Posterior vena cava (tissue), 2 donors: ENCODE results near the gene DEPDC1. TPM values are rescaled to one million over a fixed set of nuclear protein-coding genes. Genes with fewer than 3 reads are reported as not detected.
A peak's percentile ranks its signal among the peaks of the same experiment; 100 is the strongest.
"Not testable (repeated sequence)": the region's sequence is repeated elsewhere in the genome, so short reads cannot be mapped to it uniquely, and the experiment has no call there.

Experiments used
- DNase-seq: peaks from one replicate; pipeline ENCODE4 v3.0.0-alpha.2; 2020; ENCODE audit warnings: low spot score
- intact Hi-C, 2 donors: fragments of 100-400 bp; cut with DNase I; formaldehyde crosslinking; loops; one replicate each; pipeline versions ENCODE4 v1.14.1 to v1.14.2; 2022 to 2023
- long read RNA-seq, 2 donors: library from polyadenylated mRNA; unstranded; transcript quantifications; one replicate each; pipeline ENCODE4 v2.0.0, GENCODE V29; 2020 to 2021
- total RNA-seq, 2 donors: library from RNA; stranded (reverse); fragmentation: NEBNext Ultra II Directional; extraction: Animal tissue kit (Norgen Biotek cat#: 25700); gene quantifications; one replicate each; pipeline ENCODE4 v1.2.1, GENCODE V29; 2021
- donor health status: DM: yes; HTN: yes; CAD: no.
- donor health status: DM: yes; HTN: yes; CAD: no.

The DEPDC1 gene, protein sequence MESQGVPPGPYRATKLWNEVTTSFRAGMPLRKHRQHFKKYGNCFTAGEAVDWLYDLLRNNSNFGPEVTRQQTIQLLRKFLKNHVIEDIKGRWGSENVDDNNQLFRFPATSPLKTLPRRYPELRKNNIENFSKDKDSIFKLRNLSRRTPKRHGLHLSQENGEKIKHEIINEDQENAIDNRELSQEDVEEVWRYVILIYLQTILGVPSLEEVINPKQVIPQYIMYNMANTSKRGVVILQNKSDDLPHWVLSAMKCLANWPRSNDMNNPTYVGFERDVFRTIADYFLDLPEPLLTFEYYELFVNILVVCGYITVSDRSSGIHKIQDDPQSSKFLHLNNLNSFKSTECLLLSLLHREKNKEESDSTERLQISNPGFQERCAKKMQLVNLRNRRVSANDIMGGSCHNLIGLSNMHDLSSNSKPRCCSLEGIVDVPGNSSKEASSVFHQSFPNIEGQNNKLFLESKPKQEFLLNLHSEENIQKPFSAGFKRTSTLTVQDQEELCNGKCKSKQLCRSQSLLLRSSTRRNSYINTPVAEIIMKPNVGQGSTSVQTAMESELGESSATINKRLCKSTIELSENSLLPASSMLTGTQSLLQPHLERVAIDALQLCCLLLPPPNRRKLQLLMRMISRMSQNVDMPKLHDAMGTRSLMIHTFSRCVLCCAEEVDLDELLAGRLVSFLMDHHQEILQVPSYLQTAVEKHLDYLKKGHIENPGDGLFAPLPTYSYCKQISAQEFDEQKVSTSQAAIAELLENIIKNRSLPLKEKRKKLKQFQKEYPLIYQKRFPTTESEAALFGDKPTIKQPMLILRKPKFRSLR
- under 1 TPM; 0.10 to 0.19 TPM for total RNA-seq
- long read RNA-seq, donor 1 = 0 reads
- long read RNA-seq, donor 2 = 0 reads

- intact Hi-C loops = no loop called here
- DNase-seq = peak; percentile 98
These were observed at the start of gene DEPDC1 for GRCh38 chr1:68496680-68497357. DEPDC1 (minus strand) TSS chr1:68497082; CDS start chr1:68496999, 83 bp downstream.

- intact Hi-C loops = no loop called here
- no peak for DNase-seq
These were observed 47.8 kb upstream of the DEPDC1 start for GRCh38 chr1:68544651-68545050.

- no peak for DNase-seq
- intact Hi-C loops = no loop called here
These were observed 45.7 kb upstream of the DEPDC1 start for GRCh38 chr1:68542586-68542985.

GRCh38 chr1:68538941-68539340 is 42.1 kb upstream of the DEPDC1 start:
- intact Hi-C loops = no loop called here
- DNase-seq = no peak

DNA sequence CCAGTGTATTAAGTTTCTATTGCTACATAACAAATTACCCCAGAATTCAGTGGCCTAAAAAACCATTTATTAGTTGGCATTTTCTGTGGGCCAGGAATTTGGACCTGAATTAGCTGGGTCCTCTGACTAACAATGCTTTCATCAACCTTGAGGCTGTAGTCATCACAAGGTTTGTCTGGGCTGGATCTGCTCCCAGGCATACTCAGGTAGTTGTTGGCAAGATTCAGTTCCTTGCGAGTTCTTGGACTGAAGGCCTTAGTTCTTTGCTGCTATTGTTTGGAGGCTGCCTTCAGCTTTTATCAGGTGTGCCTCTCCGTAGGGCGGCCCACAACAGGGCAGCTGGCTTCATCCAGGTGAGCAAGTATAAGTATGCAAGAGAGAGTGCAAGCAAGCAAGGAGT is 31.4 kb upstream of the DEPDC1 start:
- intact Hi-C loops = no loop called here
- DNase-seq = no peak

DNA sequence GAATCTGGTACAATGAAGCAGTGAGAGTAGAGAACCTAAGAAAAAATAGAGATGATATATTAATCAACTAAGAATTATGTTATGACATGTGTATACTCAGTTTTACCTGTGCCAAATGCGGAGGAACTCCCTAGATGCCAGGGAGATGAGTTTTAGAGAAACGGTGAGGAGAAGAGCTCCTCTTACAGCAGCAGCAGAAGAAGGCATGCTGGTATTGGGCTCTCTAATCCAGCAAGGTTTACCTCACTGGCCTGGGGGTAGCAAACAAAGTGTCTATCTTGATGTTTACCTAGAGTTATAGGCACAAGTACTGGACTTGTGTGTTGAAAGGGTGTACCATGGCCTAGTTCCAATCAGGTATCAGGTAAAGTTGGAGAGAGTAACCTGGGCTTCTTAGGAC is 28.9 kb upstream of the DEPDC1 start:
- intact Hi-C loops = no loop called here
- DNase-seq = no peak

DNA sequence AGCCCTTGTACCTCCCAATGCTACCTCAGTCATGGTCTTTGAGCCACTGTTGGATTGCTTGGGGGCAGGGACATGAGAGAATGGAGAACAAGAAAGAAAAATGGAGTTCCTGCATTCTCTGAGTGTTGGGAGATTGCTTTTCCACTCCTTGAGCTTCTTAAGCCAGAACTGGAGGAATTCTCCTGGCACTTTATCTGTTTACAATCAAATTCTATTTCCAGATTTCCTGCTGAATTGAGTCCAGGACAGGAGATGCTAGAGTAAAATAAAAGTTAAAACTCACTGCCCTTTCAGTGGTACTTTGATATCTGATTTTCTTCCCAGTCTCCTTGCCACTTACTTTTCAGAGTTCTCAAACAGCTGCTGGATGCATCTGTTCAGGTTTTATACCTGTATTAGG is 24.4 kb upstream of the DEPDC1 start:
- intact Hi-C loops = no loop called here
- DNase-seq = no peak

DNA sequence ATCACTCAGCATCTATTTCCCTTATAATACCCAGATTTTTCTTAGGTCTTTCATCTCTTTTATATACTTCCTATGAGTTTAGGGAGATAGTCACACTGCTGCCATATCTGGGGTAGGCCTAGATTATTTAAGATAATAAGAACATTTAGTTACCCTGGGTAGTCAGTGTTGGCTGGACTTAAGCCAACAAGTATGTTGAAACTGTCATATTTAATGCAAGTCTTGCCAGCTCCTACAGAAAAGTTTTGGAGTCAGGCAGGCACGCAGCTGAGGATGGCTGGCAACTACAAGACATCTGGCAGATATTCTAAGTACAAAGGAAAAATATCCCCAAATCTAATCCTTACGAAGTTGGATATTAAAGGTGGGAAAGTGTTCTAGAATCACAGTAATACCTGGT is 19.2 kb upstream of the DEPDC1 start:
- intact Hi-C loops = no loop called here
- no peak for DNase-seq

DNA sequence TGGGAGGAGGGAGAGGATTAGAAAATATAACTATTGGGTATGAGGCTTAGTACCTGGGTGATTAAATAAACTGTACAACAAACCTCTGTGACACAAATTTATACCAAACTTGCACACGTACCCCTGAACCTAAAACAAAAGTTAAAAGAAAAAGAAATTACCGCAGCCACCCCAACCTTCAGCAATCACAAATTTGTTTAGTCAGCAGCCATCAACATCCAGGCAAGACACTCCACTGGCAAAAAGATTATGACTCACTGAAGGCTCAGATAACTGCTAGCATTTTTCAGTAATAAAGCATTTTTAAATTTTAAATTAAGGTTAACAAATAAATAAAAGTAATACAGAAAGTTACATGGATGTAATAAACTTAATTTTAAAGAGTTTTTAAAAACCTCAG is 14.4 kb upstream of the DEPDC1 start:
- no peak for DNase-seq
- intact Hi-C loops = no loop called here

- DNase-seq = no peak
- intact Hi-C loops = no loop called here
These were observed 9.5 kb upstream of the DEPDC1 start for GRCh38 chr1:68506386-68506785.

DNA sequence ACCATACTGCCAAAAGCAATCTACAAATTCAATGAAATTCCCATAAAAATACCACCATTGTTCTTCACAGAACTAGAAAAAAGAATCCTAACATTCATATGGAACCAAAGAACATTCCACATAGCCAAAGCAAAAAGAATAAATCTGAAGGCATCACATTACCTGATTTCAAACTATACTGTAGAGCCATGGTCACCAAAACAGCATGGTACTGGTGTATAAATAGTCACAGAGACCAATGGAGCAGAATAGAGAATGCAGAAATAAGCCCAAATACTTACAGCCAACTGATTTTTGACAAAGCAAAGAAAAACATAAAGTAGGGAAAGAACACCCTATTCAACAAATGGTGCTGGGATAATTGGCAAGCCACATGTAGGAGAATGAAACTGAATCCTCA is 6.2 kb upstream of the DEPDC1 start:
- intact Hi-C loops = no loop called here
- no peak for DNase-seq

DNA sequence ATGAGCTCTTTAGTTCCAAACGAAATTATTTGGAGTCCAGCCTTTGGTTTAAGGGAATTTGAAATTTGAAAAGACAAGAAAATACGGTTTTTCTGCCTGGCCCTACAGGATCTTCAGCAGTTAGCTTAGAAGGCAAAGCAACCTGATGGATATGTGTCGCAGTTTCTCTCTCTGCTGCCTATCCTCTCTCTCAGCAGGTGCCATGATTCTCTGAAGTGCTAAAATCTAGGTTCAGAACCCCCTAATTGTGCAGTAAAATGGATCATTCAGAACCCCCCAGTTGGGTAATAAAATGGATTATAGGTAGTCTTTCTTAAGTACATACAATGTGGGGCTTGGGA is 446 bp upstream of the DEPDC1 start:
- intact Hi-C loops = no loop called here
- no peak for DNase-seq

- intact Hi-C loops = no loop called here
- DNase-seq = no peak
These were observed 758 bp downstream of the DEPDC1 start for GRCh38 chr1:68495968-68496679.

GRCh38 chr1:68495532-68495931 is 1.4 kb downstream of the DEPDC1 start:
- intact Hi-C loops = no loop called here
- DNase-seq = no peak

DNA sequence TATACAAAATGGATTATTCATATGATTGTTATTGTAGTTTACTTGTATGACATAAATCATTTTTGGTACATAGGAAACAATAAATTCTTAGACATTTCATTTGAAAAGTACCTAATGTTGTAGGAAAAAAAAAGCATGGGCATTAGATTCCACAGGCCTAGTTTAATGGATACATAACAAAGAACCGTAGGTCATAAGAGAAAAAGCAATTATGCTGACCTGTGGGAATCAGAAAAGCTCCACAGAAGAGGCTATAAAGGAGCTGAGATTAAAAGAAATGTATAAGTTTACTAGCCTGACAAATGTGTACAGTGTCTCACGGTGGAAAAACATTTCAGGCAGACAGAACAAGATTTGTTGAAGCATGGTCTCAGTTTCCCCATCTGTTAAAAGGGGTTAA is 3.7 kb downstream of the DEPDC1 start:
- intact Hi-C loops = no loop called here
- no peak for DNase-seq

GRCh38 chr1:68492255-68492654 is 4.6 kb downstream of the DEPDC1 start:
- intact Hi-C loops, DNase-seq: not testable (repeated sequence)

- intact Hi-C loops = no loop called here
- DNase-seq = no peak
These were observed 6.7 kb downstream of the DEPDC1 start for GRCh38 chr1:68490046-68490651.

DNA sequence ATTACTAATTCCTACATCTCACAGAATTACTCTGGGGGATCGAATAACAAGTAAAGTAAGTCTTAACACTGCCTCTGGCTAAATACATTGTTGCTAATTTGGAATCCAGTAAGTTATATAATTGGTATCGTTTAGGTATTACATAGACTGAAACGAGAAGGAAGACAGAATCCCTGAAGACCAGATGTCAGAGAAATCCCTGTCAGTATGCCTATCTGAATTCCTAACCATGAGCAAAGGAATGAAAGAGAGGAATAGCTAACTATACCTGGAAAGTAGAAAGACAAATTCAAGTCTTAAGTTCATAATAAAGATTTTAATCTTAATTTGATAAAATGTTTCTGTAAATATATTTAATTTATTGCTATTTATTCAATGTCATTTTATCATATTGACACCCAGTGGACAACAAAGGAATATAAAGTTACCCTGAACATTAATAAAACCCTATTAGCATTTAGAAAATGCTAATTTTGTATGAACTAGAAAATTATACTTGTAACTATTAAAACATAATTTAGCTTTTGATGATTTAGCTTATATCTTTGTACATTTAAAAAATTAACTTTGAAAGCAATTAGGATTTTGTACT is 11.4 kb downstream of the DEPDC1 start:
- intact Hi-C loops = no loop called here
- no peak for DNase-seq

GRCh38 chr1:68484618-68485017 is 12.3 kb downstream of the DEPDC1 start:
- DNase-seq = no peak
- intact Hi-C loops = no loop called here
